ENCODE data around the gene DLX4.

Gene DLX4, protein sequence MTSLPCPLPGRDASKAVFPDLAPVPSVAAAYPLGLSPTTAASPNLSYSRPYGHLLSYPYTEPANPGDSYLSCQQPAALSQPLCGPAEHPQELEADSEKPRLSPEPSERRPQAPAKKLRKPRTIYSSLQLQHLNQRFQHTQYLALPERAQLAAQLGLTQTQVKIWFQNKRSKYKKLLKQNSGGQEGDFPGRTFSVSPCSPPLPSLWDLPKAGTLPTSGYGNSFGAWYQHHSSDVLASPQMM

DNA sequence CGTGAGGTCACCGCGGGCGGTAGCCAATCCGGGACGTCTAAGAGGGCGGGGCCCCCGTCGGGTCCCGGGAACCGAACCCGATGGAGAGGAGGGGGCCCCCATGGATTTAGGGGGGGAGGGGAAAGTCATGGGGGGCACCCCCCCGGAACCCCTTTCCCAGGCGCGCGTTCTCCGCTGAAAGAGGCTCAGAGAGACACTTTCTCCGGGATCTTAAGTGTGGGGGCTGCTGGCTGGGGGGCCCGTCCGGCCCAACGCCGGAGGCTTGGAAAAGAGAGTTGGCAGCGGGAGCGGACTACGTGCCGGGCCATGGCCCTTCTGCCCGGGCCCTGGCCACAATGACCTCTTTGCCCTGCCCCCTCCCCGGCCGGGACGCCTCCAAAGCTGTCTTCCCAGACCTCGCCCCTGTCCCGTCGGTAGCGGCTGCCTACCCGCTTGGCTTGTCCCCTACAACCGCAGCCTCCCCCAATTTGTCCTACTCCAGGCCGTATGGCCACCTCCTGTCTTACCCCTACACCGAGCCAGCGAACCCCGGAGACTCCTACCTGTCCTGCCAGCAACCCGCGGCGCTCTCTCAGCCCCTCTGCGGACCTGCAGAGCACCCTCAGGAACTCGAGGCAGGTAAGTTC lies at the start of gene DLX4:
DLX4 (plus strand) TSS at position 57 of the 626 bp plus-strand sequence; CDS start at position 336, 279 bp downstream.
- no peak for DNase-seq

DNA sequence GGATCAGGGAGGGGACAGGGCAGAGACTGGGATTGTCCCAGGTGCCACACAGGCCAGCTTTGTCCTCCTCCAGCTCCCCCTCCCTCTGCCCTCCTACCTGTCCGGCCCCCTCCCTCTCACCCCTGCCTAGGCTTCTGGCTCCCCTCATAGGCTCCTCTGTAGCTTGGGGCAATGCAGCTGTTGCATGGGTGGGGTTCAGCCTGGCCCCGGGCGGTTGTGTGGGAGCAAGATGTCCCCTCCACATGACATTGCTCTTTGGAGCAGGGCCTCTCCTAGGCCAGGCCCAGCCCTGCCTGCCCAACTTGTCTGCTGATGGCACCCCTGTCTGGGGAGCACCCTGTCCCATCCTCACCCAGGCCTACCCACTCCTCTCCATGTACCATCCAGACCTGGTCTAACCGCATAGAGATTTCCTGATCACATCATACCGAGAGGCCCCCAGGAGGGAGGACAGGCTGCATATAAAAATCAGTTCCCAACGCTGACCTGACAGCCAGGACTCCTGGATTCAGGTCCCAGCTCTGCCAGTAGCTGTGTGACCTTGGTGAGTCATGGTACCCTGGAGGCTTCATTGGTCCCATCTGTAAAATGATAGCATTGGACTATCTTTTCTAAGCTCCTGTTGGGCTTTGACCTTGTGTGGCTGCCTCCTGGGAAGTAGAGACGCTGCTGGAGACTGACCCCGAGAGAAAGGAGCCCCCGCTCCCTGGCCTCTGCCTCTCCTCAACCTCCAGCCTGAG lies 48.8 kb upstream of the DLX4 start:
- no peak for DNase-seq

DNA sequence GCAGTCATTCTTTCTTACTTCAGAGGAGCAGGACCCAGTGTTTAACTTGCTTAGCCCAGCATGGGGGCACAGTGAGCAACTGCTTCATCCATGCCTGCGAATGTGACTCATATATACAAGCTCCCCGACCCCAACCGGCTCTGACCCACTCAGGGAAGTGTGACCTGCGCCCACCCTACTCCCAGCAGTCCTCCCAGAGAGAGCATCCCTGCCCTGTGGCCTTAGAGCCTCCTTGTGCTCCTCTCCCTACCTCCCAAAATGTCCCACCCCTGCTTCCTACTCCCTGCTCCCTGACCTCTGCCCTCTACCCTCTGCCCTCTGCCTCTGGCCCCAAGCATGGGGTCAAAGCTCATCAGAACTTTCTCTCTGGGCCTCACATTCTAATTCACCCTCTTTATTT lies 46.9 kb upstream of the DLX4 start:
- no peak for DNase-seq

GRCh38 chr17:49924116-49924515 lies 44.9 kb upstream of the DLX4 start:
- no peak for DNase-seq

GRCh38 chr17:49924589-49924988 lies 44.4 kb upstream of the DLX4 start:
- no peak for DNase-seq

DNA sequence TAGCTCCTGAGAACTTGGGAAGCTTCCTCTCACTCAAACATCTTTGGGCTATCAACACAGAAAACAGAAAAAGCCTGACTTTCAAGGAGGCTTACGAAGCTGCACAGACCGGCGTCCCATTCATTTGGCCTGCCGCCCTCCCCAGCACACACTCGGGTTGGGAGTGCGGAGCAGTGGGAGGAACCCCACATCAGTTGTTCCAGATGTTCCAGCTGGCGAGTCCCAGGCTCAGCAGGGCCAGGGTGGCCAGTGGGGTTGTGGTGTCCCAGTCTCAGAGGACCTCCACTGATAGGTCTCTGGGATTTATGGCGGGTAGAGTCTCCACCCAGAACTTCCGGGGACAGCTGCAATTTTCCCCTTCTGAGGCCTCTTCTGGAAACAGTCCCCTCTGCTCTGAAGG lies 43.1 kb upstream of the DLX4 start:
- DNase-seq = no peak

- no peak for DNase-seq
These were observed 42.1 kb upstream of the DLX4 start for GRCh38 chr17:49926886-49927285.

DNA sequence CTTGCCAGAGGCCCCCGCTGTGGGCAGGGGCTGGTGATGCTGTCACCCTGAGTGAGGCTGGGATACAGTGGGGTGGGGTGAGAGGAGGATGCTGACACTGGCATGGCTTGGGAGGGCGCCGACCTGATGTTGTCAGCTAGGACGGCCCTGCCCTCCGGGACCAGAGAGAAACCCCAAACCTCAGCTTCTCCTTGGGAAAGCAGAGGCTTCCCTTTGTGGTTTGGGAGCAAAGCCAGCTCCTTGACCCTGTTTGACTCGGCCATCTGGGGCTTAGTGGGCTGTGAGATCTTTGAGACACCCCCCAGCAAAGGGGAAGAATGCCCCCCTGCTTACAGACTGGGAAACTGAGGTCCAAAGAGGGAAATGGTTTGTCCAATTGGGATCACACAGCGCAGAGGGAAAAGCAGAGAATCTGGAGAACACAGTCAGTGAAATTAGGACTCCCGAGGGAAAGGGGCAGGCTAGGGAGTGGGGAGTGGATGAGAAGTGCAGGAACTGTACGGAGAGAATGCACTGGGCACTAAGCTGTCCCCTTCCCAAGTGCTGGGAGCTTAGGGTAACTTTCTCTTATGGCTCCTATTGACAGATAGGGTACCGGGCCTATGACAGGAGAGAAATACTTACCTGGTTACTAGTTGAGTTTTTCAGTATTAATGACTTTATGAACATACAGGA lies 40.7 kb upstream of the DLX4 start:
- DNase-seq = no peak

DNA sequence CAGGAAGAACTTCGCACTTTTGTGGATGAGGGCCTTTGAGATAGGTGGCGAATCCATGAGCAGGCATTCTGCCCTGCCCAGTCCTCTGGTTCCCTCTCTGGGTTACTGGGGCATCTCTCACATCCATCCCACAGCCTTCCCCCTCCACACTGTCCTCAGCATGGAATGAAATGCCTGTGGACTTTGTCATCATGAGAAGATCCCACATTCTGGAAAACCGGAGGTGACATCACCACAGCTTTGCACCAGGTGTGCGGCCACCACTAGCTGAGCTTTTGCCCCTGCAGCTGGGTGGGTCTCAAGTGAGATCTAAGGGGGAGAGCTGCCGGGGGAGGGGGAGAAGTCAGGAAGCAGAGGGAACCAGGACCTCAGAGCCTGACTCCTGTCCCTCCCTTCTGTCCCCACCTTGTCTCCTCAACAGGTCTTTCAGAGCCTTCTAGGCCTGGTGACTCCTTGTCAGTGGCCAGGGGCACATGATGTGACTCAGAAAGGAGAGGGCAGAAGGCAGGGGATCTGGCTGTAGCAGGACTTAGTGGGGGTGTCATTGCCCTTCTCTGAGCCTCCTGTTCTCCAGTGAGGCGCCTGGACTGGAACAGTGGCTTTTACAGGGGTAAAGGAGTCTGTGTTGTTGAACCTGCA lies 40.0 kb upstream of the DLX4 start:
- no peak for DNase-seq

DNA sequence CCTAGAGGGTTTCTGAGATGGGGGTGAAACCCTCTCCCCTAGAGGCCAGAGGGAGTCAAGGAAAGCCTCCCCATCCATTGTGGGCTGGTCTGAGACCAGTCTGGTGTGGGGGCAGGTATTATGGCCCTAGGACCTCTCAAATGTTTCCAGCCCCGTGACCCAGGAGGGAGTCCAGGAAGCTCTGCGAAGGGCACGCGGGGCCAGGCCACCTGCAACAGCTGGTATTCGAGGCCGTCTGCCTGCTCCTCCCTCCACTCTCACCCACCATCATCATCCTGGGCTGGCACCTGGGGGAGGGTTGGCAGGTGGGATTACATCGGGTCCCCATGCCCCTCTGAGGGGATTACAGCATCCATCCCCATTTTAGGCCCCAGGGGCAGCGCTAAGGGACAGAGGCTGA lies 38.1 kb upstream of the DLX4 start:
- DNase-seq = no peak

DNA sequence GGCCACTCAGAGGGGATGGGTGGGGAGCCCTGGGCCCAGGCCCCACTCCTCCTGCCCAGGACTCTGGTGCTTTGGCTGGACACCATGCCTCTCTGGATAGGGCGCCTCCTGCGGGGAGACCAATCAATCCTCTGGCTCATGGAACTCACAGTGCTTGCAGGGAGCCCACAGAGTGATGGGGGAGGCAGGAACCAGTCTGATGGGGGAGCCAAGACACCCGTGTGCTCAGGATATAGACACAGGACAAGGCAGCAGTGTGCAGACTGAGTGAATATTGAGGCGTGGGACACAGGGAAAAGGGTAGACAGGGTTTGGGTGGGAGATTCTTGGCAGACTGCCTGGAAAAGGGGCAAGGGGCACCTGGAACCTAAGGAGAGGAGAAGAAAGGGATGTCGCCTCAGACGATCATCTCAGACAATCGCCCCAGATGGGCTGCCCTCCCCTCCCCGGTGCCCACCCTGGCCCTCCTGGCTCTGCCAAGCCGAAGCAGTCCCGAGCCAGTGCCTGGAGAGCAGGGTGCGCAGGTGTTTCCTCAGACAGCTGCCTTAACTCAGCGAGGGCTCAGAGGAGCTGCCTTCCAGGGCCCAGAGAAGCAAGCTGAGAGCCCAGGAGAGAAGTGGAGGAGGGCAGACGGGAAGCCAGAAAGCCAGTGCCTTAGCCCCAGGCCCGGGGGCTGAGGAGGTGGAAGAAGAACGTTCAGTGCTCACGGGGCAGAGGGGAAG lies 37.4 kb upstream of the DLX4 start:
- DNase-seq = no peak

DNA sequence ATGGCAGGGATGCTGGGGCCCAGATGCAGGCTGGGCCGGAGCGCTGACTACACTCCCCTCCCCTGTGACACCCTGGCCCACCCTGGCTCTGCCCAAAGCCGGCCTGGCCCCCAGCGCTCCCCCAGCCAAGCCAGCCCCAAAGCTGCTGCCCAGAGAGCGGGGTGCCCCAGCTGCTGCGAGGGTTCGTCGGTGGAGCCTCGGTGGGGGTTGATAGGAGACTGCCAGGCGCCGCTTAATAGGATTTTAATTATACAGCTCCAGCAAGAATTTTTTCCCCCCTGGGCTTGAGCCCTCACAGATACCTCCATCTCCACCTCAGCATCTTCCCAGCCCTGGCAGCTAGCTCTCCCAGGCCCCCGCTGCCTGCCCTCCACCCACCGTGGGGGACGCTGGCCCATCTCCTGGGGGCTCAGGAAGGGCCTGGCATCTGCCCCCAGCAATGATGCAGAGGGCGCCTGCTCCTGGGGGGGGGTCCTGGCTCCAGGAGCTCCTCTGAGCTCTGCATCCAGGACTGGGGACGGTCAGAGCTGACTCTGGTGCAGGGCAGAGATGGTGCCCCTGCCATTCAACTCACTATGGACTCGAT lies 36.8 kb upstream of the DLX4 start:
- no peak for DNase-seq

DNA sequence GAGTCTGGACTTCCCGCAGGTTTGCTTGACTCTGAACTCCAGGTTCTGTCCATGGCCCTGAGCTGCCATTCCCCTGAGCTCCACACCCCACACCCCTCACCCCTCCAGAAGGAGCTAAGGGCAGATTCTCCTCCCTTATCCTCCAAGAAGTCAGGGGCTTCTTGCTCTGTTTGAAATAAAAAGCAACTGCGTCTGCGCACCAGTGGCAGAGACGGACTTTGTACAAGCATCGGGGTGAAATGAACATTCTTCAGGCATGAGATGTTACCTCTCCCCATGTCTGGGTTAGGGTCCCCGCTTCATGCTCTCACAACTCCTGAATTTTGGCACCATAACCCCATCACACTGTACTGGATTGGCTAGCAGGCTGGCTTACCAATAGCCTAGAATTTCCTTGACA lies 36.1 kb upstream of the DLX4 start:
- DNase-seq = no peak

- no peak for DNase-seq
These were observed 33.3 kb upstream of the DLX4 start for GRCh38 chr17:49935526-49936210.

GRCh38 chr17:49936386-49936785 lies 32.6 kb upstream of the DLX4 start:
- DNase-seq = no peak

- DNase-seq = no peak
These were observed 29.7 kb upstream of the DLX4 start for GRCh38 chr17:49939318-49939717.

GRCh38 chr17:49941427-49941826 lies 27.6 kb upstream of the DLX4 start:
- DNase-seq = no peak

DNA sequence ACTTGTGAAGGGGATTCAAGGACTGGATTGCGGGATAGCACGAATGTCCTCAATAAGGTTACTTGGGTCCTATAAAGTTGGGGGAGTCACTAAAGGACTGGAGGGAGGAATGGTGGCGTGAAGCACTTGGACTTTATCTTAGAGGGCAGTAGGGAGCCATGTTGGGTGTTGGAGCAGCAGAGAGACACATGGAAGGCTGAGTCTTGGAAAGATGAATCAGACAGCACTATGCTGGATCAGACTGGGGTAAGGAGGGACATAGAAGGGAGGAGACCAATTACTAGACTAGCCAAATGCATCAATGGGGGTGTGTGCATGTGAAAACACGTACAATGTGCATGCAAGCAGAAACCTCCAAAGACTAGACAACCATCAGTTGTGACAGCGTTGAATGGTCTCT lies 26.0 kb upstream of the DLX4 start:
- DNase-seq = no peak

DNA sequence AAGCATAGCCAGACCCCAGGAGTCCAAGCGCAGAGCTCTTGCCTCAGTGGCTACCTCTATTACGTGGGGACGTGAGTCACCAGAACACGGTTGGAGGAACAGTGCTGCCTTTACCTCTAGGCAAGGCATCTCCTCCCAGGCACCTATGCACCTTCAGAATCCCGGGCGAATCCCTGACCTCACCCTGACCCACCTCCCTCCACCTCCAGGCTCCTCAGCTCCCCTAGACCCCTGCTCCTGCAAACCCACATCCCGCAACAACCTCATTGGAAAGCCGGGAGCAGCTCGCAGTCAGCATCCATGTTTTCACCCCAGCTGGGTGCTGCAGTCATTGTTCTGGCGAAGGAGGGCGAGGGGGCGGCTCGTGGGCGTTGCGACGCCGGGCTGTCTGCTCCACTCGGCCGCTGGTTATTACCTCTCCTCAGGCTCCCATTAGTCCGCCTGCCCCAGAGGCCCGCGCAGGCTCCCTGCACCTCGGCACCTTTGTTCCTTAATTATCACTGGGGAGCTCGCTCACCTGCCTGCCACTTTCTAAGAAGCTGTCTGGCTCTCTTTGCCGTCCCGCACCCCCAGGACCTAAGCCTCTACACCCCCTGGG lies 24.6 kb upstream of the DLX4 start:
- no peak for DNase-seq

DNA sequence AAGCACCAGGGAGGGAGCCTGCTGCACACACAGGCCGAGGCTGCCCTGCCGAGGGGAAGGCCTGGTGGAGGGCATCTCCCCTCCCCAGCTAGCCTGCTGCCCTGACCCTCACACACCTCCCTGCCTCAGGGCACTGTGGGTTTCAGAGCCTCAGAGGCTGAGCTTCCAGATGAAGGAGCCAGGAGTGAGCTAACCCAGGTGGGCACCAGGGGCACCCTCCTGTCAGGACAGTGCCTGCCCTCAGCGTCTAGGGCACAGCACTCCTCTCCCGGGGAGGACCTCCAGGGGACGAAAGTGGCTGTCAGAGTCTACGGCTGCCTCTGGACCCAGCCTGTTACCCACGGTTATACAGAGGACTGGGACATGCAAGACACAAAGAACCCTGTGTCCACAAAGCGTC lies 22.8 kb upstream of the DLX4 start:
- DNase-seq = no peak

DNA sequence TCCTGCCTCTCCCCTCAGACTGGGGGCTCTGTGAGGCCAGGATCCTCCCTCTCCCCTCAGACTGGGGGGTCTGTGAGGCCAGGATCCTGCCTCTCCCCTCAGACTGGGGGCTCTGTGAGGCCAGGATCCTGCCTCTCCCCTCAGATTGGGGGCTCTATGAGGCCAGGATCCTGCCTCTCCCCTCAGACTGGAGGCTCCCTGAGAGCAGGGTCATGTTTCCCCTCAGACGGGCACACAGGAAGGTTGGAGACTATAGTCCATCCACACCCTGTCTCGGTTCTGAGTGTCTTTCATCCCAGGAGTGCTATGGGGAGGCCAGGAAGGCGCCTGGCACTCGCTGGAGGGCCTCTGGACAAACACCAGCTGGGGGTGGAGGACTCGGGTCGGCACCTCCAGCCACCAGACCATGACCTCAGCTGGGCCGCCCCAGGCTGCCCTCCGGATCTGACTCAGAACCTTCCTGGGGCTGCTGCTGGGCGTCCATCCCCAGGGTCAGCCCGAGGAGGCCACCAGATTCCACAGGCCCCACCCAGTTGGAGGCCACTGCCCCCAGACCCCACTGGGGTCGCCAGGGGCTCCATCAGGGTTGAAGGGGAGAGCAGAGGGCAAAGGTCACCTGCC lies 21.9 kb upstream of the DLX4 start:
- no peak for DNase-seq

Data from NK-92 treated with Interleukin-12 subunit alpha and Interleukin-12 subunit beta, amount 100 ng/mL, for 24 hours (cell line).